H1 (cell line): ENCODE measurements around the gene FMNL2. TPM values are rescaled to one million over a fixed set of nuclear protein-coding genes. Genes with fewer than 3 reads are reported as not detected.

Experiments
- CBX5 ChIP-seq: fragments of 300-800, 300-1000 bp; sonication (generic); IDR thresholded peaks from 2 replicates; pipeline ENCODE4 v1.7.1; 2016; ENCODE audit warnings: antibody characterized with exemption, low read length, low read depth
- polyA plus RNA-seq, 7 experiments: library from polyadenylated mRNA; depleted of rRNA in 3 of 7; stranded (reverse) in 5 of 7; unstranded in 2 of 7; fragments of >200 nt in 5 of 7; fragments of 200-250 nt in 2 of 7; gene quantifications; 1 replicate in 5 of 7; 2 replicates in 1 of 7; 4 replicates in 1 of 7; pipeline versions ENCODE4 v1.2.1 to v1.2.3, GENCODE V29; 2011 to 2013; ENCODE audit warnings: missing spikeins in 2 of 7, mixed read lengths in 2 of 7
- total RNA-seq: library from RNA; stranded (reverse); fragmentation: NEBNext Ultra II Directional; extraction: Animal tissue kit (Norgen Biotek cat#: 25700); gene quantifications from 2 replicates; pipeline ENCODE4 v1.2.1, GENCODE V29; 2021

The FMNL2 gene
- total and polyA plus RNA-seq, 2 of the 8 experiments (the other 6 are each of a cell fraction or from before 2014, with no cell fraction given): 15.5 to 45.1 TPM

DNA sequence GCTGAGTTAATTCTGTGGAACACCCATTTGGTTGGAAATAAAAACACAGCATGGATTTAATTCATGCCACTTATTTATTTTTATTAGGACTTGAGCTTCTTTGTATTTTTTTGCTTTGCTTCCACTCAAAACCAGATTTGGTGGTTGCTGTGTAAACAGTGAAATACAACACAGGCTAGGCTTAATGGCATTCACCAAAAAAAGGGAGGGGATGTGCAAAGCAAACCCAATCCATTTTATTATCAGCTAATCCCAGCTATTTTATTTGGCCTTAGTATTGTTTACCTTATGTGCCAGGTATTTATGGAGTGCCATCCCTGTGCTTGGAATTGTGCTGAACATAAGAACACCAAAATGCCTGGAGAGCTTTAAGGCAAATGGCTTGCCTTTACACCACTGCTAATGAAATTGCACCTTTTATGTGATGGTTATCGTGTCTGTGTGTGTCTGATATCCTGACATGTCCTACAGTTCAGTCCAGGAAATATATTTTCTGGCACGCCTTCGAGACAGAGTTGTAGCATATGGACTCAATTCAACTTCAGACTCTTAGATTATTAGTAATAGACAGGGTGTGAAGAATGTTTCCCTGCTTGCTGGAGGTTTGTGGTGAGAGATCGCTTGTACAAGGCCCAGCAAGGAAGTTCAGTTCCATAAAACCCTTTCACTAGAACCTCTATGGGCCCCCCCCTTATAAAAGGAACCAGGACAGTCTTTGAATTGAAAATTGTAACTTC is 282.6 kb downstream of the FMNL2 start (continued):
- no peak for TF ChIP-seq CBX5
